Effector memory CD4-positive, alpha-beta T cell (primary cell): Measurements from ENCODE around the gene OTULIN.

Experiments
- DNase-seq, 3 donors: peaks; one replicate each; pipeline ENCODE4 v3.0.0-alpha.2; 2020
- H3K27ac ChIP-seq: 2 replicates; pipeline ENCODE4 v1.7.0; 2013; ENCODE audit warnings: mild to moderate bottlenecking, low read length, moderate library complexity; ENCODE audit not compliant: insufficient read depth, poor library complexity, severe bottlenecking
- H3K27me3 ChIP-seq: replicated peaks from 2 replicates; pipeline ENCODE4 v1.7.0; 2013; ENCODE audit warnings: mild to moderate bottlenecking, low read length; ENCODE audit not compliant: insufficient read depth, control insufficient read depth, poor library complexity, severe bottlenecking
- H3K36me3 ChIP-seq: 2 replicates; pipeline ENCODE4 v1.7.0; 2013; ENCODE audit warnings: mild to moderate bottlenecking, low read length, moderate library complexity; ENCODE audit not compliant: control insufficient read depth, insufficient read depth
- H3K4me1 ChIP-seq: 2 replicates; pipeline ENCODE4 v1.7.0; 2013; ENCODE audit warnings: low read length, mild to moderate bottlenecking; ENCODE audit not compliant: control insufficient read depth, insufficient read depth, poor library complexity, severe bottlenecking
- H3K4me3 ChIP-seq: 2 replicates; pipeline ENCODE4 v1.7.0; 2013; ENCODE audit warnings: low read length, low read depth, mild to moderate bottlenecking; ENCODE audit not compliant: insufficient read depth, poor library complexity, severe bottlenecking
- H3K9me3 ChIP-seq: 2 replicates; pipeline ENCODE4 v1.7.0; 2013; ENCODE audit warnings: mild to moderate bottlenecking, low read length, moderate library complexity; ENCODE audit not compliant: control insufficient read depth

OTULIN gene

GRCh38 chr5:14693070-14693469 is 28.6 kb downstream of the OTULIN start:
- Histone ChIP-seq H3K27ac (no peak overlapping the region), H3K4me1 (no peaks in the 10 kb centered on the region), H3K9me3 (no peaks in the 10 kb centered on the region), H3K4me3 (no peak overlapping the region), H3K27me3 (no peaks in the 10 kb centered on the region), H3K36me3 (peaks cover 73% of the 10 kb centered on the region)
- no peak for DNase-seq

DNA sequence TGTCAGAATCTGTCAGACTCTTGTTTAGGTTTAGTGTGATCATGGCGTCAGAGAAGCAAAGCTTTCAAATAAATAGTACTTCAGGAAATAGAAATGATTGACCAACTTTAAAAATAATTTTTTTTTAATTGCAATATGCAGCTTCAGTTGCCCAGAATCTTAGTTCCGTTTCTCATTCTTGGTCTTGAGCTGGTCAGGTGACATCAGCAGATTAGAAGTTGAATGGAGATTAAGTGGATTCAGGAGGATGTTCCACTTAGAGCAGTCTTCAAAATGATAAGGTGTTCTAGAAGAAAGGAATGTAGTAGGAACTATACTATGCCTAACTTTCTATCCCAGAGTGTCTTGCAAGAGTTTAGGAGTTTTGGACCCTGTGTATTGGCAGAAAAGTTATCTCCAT is 30.6 kb downstream of the OTULIN start:
- Histone ChIP-seq H3K4me3 (no peak overlapping the region), H3K9me3 (no peaks in the 10 kb centered on the region), H3K27me3 (no peaks in the 10 kb centered on the region), H3K27ac (no peak overlapping the region), H3K4me1 (no peaks in the 10 kb centered on the region), H3K36me3 (peaks cover 65% of the 10 kb centered on the region)
- no peak for DNase-seq

GRCh38 chr5:14696057-14696456 is 31.5 kb downstream of the OTULIN start:
- H3K36me3 ChIP-seq, result peaks cover 56% of the 10 kb centered on the region

DNA sequence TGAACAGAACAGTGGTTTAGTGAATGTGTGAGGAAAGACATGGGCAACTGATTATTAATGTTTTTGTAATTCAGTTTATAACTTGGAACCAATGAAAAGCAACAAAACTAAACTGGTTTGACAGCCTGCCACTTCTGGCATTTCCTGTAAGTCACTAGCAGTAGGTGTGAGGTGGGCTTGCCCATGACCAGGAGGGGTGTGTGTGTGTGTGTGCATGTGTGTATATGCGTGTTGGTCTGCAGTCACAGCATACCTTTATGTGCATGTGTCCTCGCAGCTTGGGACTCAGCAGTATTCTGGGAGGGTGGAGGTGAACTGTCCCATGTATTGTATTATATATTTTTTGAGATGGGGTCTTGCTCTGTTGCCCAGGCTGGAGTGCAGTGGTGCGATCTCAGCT is 32.3 kb downstream of the OTULIN start:
- Histone ChIP-seq H3K36me3 (peaks cover 51% of the 10 kb centered on the region), H3K9me3 (no peaks in the 10 kb centered on the region), H3K4me3 (no peak overlapping the region), H3K27ac (no peak overlapping the region), H3K4me1 (peaks cover 10% of the 10 kb centered on the region), H3K27me3 (no peaks in the 10 kb centered on the region)
- no peak for DNase-seq

More at GRCh38 chr5:14696057-14696456, 31.5 kb downstream of the OTULIN start:
- no peak for DNase-seq
- H3K27me3 ChIP-seq, result no peaks in the 10 kb centered on the region
- peaks cover 5% of the 10 kb centered on the region for H3K4me1 ChIP-seq
- no peak overlapping the region for H3K27ac ChIP-seq
- H3K9me3 ChIP-seq, result no peaks in the 10 kb centered on the region
- no peak overlapping the region for H3K4me3 ChIP-seq

- no peaks in the 10 kb centered on the region for H3K27me3 ChIP-seq
- H3K27ac ChIP-seq, result no peak overlapping the region
- peaks cover 10% of the 10 kb centered on the region for H3K4me1 ChIP-seq
- no peak for DNase-seq
- H3K4me3 ChIP-seq, result no peak overlapping the region
- no peaks in the 10 kb centered on the region for H3K9me3 ChIP-seq
- peaks cover 35% of the 10 kb centered on the region for H3K36me3 ChIP-seq
Measured at GRCh38 chr5:14698495-14698894, 34.0 kb downstream of the OTULIN start.

GRCh38 chr5:14699159-14699558 is 34.6 kb downstream of the OTULIN start:
- Histone ChIP-seq H3K9me3 (no peaks in the 10 kb centered on the region), H3K4me1 (peaks cover 10% of the 10 kb centered on the region), H3K4me3 (no peak overlapping the region), H3K27me3 (no peaks in the 10 kb centered on the region), H3K27ac (no peak overlapping the region), H3K36me3 (peaks cover 28% of the 10 kb centered on the region)
- DNase-seq, result no peak

GRCh38 chr5:14699807-14700400 is 35.4 kb downstream of the OTULIN start:
- H3K27ac ChIP-seq, result no peak overlapping the region
- no peaks in the 10 kb centered on the region for H3K27me3 ChIP-seq
- peaks cover 10% of the 10 kb centered on the region for H3K4me1 ChIP-seq
- H3K36me3 ChIP-seq, result peaks cover 22% of the 10 kb centered on the region
- DNase-seq, result no peak
- H3K9me3 ChIP-seq, result no peaks in the 10 kb centered on the region
- H3K4me3 ChIP-seq, result no peak overlapping the region

DNA sequence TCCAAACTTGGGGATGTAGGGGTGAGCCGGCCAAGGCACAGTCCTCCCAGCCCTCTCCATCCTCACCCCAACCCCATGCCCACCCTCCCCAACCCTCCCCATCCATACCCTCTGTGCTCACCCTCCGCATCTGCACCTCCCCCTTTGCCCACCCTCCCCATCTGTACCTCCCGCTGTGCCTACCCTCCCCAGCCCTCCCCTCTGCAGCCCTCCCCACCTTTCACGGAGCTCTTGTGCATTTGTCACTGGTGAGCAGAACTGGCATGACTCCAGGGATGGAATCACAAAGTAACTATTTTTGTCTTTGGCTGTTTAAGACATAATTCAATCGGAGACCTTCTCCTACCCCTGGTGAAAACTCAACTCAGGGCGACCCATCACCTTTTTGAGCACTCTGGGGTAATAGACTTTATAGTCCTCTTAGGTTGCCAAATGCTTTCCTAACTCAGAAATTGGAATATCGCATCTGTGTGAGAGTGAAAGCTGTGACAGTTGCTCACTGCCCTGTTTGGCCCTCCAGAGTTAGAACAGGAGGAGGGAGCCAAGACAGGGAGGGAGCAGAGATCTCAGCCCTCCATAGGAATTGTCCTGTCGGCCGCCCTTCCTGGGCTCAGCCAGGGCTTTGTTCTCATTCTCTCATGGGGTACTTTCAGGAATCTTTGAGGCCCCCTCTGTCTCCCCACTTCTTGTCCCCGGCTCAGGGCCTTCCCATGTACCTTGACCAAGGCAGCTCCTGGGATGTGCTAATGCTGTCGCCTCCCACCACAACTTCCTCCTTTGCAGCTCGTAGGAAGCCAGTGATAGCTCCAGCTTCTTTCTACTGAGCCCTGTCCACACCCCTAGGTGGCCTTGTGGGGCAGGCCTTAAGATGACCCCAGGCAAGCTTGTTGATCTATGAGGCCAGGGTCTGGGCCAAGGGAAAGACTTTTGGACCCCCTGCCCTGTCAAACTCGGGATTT is 36.2 kb downstream of the OTULIN start:
- H3K27me3 ChIP-seq, result no peaks in the 10 kb centered on the region
- peaks cover 17% of the 10 kb centered on the region for H3K4me1 ChIP-seq
- no peak for DNase-seq
- H3K9me3 ChIP-seq, result no peaks in the 10 kb centered on the region
- no peak overlapping the region for H3K27ac ChIP-seq
- no peak overlapping the region for H3K4me3 ChIP-seq
- H3K36me3 ChIP-seq, result peaks cover 21% of the 10 kb centered on the region

- Histone ChIP-seq H3K4me3 (no peak overlapping the region), H3K27me3 (no peaks in the 10 kb centered on the region), H3K9me3 (no peaks in the 10 kb centered on the region), H3K4me1 (peaks cover 25% of the 10 kb centered on the region), H3K36me3 (peaks cover 18% of the 10 kb centered on the region), H3K27ac (no peak overlapping the region)
- DNase-seq, result no peak
Measured at GRCh38 chr5:14701556-14701955, 37.0 kb downstream of the OTULIN start.

- Histone ChIP-seq H3K4me3 (no peak overlapping the region), H3K4me1 (peaks cover 33% of the 10 kb centered on the region), H3K27me3 (no peaks in the 10 kb centered on the region), H3K9me3 (no peaks in the 10 kb centered on the region), H3K36me3 (peaks cover 14% of the 10 kb centered on the region), H3K27ac (no peak overlapping the region)
- no peak for DNase-seq
Measured at GRCh38 chr5:14702238-14702839, 37.8 kb downstream of the OTULIN start.
